ENCODE measurements around the gene GABARAP.

Gene GABARAP

DNA sequence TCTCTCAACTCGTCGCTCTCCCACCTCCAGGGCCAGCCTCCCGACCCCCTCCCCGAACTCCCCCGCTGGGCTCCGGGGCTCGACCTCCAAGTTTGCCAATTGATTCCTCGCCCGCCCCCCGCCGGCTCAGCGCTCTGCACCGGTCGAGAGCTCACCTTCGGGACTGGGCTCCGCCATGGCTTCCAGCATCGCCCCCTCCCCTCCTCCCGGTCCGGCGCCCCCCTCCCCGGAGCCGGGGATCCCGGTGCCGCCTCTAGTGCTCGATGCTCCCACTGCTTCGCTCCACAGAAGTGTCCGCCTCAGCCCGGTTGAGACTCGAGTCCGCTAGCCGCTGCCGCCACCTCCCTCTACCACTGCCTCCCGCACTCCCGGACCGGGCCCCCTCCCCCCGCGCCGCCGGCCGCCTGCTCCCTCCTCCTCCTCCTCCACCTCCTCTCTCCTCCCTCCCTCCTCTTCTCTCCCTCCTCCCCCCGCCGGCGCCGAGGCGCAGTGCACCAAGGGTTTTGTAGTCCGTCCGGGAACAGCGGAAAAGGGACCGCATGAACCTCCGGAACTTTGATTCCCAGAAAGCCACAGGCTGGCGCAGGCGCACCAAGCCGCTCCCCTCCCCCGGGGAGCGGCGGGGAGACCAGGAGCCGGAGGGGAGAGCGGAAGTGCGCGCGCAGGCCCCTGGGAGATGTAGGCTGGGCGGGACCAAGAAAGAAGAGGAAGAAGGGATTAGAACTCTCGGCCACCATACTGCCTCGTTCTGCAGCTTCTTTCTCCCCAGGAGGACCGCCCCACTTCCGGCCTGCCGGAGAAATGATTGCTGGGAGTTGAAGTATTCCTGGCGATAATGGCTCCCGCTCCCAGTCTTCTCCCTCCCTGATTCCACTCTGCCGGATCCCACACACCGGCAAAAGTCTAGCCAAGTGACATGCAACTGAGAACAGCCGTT, 2.9 kb downstream of the GABARAP start, which contains the start of gene PHF23:
TSS of gene PHF23 (minus strand) at position 367 of the 937 bp plus-strand sequence. CDS start at position 189, 178 bp downstream.
- peak; percentile 91 to 98 (median 96) for DNase-seq (ENCODE audit: low read depth in 3 of 3)

DNA sequence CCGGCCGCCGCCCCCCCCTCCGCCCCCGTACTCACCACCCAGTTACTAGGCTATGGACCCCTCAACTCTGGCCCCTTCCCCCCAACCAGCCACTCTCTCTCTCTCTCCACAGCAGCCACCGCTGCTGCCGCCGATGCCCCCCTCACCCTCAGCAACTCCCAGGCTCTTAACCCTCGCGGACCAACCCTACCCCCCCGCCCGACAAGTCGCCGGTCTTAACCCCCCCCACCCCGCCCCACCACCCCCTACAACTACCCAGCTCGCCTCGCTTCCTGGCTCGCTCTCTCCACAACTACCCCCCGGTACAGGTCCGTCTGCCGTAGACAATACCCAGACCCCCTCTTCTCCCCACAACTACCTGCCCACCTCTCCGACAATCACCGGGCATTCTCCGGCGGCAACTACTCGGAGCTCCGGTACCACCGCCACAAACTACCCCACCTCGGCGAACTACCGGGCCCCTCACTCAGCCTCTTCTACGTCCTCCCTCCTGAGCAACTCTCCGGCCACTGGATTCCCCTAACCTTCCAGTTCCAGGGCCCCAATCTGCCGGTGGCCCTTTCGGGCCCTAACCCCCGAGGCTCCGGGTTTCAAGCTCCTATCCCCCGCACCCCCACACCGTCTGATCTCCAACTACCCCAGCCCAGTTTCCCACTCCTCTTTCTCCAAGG, 3.7 kb downstream of the GABARAP start:
- DNase-seq (ENCODE audit: low read depth in 3 of 3), result no peak

DNA sequence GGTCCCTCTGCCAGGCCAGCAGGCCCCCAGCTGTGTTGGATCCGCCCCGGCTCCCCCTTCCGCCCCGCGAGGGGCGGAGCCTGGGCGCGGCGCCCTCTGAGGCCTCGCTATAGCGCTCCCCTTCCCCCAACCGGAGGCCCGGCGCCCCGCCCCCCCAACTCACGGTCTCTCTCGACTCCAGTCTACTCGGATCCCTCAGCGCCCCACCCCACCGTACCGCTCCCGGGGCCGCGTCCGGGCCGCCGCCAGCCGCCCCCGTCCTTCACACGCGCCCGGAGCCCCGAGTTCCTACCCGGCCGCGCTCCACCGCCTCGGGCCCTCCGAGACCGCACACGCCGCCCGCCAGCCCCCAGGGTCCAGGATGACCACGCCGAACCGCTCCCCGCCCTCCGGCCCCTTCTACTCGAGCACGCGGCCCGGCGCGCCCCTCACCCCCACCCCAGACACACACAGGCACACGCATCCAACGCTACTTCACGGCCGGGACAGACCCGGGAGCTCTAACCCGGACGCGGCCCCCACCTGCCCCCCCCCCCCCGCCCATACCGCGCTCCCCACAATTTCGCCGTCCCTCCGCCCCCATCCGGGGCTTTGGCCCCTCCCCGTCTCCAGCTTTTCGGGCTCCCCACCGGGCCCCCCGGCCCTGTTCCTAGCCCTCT, 4.4 kb downstream of the GABARAP start:
- DNase-seq (ENCODE audit: low read depth in 3 of 3), result peak; percentile 79 to 84 (median 79)

DNA sequence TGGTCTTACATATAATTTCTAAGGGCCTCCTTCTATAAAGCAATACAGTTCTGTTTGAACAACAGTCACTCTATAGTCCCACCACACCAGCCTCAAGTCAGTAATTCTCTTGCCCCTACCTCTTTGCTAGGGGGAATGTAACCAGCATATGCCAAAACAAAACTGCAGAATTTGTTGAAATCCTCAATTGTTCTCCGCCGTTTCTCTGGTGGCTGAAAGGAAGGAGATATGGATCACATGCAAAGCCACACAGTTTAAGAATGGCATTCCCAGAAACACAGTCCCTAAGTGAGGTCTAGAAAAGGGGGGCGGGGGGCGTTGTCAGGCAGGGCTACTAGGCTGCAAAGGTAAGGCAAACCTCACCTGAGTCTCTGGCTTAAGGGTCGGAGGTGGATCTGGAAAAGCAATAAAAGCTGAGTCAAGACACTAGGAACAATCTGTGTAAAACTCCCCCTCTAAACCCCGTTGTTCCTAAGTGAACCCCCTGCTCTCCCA, 4.9 kb downstream of the GABARAP start:
- no peak for DNase-seq (ENCODE audit: low read depth in 3 of 3)

DNA sequence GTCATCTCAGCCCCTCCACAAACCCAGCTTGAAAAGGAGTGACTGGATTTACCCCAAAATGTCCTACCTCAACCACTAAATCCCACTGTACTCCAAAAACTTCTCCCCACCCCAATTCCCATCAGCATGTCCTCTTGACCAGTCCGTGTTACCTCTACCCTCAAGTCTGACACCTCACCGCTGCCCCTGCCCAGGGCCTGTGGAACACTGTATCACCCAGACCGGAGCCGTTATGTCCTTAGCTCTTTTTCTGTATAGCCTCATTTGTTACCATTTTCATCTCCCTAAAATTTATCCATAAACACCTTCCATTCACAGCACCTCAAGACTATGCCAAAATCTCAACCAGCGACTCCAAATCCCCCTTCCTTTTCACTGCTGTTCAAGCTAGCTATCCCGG, 5.4 kb downstream of the GABARAP start:
- no peak for DNase-seq (ENCODE audit: low read depth in 3 of 3)

DNA sequence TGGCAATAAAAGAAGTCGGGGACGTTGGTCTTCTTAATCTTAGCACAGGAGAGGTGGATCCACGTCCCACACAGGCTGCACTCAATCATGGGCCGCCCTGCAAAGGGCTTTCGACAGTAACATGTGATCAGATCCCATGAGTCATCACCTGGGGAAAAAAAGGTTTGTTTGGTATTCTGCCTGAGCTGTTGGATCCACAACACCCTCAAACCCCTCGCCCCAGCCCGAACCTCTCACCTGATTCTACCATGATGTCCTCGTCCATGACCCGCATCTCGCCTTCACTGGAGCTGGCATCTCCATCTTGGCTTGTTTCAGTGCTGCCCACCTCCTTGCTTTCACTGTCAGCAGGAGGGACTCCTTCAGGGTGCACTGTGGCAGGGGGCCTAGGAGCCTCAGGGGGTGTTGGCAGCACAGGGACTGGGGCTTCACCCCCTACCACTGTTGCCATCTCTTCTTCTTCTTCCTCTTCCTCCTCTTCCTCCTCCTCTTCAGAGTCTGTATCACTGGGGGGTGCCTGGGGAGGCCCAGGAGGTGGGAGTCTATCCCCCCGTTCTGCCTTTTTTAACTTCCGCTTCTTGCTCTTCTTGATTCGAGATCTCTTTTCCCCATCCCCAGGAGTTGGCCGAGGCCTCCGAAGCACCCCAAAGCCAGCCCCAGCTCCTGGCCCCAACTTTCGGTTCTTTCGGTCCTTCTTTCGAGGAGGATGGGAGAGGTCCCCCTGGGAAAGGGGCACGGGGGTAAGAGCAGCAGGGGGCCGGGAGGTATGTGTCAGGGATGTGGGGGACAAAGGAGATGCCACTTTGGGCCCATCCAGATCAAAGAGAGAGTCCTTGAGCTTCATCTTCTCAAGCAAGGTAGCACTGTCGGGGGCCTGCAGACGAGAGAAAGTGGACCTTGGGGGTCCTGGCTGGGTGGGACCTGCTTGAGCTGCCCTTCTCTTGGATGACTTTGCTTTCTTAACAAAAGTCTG, 6.3 kb downstream of the GABARAP start:
- DNase-seq (ENCODE audit: low read depth in 3 of 3), result no peak

DNA sequence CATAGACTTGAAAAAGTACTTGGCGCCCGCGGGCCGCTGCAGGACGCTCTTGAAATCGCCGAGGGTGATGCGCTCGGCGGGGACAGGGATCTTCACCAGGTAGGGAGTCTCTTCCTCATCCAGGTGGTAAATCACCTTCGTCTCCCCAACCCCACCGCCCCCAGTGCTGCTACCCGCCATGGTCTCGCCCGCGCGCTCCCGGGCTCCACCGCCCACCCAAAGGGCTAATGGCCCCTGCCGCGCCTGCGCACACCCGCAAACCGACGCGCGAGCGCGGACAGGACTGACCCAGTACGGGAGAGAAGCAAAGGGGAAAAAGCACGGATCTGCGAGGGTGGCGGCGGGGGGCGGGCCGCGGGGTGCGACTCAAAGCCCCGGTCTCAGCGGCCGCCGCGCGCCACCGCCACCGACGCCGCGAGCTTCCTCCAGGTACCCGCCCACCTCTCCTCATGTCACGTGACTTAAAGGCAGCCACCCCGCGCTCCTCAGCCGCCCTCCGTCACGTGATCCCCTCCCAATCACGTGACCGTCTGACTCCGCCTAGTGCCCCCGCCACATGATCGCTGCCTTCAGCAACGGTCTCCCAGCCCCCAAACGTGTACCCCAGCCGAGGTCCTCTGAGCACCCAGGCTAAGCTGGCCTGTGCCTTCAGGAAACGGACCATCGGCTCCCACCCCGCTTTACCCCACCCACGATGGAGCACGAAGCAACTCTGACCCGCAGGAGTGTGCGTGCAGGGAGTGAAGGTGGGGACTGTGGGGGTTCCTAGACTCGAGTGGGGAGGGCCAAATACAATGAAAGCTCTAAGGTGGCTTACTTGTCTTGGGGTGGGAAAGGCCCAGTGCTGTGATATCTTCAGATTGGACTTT, 7.9 kb downstream of the GABARAP start, which contains the start of gene DVL2:
TSS of gene DVL2 (minus strand) at position 435 of the 869 bp plus-strand sequence. CDS start at position 180, 255 bp downstream.
- peak; percentile 92 for DNase-seq (ENCODE audit: low read depth in 3 of 3)

DNA sequence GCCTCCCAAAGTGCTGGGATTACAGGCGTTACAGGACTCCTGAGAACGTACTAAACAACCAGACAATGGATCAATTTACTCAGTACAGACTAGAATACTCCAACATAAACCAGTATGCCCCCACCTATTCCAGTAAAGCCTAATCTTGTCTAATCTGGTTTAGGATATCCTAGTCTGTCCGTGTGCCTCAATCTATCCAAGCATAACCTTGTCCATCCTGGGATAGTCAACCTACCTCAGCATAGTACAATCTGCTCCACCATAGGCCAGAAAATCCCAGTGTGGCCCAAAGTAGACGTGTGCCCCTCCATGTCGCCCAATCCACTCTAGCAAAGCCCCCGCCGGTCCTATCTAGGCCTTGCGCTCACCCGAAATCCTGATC, 8.6 kb downstream of the GABARAP start:
- no peak for DNase-seq (ENCODE audit: low read depth in 3 of 3)

DNA sequence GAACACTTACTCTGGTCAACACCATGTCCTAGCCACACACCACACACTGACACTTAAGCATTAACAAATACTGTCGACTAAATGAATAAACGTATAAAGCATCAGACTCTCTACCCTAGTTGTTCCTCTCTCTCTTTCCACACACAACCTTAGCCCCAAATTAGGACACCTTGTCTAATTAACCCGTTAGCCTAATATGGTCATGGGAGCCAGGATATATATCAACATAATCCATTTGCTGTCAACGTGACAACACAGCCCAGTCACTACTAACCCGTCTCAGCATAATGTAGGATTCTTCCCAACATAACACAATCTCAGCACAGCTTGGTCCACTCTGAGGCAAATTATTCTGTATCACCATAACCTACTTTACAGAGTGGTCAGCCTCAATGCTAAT, 10.1 kb downstream of the GABARAP start:
- no peak for DNase-seq (ENCODE audit: low read depth in 3 of 3)

DNA sequence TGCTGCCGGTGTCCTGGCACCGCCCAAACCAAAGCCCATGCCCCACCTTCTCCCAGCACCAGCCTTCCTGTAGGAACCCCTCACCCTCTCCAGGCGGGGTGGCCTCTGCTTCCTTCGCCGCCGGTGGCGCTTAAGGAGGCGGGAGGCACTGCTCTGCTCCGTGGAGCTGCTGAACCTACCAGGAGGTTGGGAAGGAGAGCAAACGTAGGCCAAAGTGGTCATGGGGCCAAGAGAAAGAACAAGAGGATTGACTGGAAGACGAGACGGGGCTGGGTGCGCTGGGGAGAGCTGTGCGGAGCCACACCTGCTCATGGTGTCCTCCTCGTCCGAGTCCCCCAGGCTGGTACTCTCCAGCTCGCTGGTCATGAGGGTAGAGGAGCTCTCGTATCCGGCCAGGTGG, 12.7 kb downstream of the GABARAP start:
- no peak for DNase-seq (ENCODE audit: low read depth in 3 of 3)

DNA sequence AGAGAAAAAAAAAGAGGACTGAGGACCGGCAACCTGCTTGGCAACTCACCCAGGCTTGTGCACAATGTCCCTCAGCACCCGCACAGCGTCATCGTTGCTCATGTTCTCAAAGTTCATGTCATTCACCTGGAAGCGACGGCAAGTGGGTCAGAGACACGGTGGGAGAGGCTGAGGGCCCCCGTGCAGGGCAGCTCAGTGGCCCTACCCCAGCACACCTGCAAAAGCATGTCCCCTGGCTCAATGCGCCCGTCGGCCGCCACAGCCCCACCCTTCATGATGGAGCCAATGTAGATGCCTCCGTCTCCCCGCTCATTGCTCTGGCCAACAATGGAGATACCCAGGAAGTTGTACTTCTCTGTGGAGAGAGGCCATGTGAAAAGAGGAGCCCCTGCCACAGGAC, 13.3 kb downstream of the GABARAP start:
- no peak for DNase-seq (ENCODE audit: low read depth in 3 of 3)

DNA sequence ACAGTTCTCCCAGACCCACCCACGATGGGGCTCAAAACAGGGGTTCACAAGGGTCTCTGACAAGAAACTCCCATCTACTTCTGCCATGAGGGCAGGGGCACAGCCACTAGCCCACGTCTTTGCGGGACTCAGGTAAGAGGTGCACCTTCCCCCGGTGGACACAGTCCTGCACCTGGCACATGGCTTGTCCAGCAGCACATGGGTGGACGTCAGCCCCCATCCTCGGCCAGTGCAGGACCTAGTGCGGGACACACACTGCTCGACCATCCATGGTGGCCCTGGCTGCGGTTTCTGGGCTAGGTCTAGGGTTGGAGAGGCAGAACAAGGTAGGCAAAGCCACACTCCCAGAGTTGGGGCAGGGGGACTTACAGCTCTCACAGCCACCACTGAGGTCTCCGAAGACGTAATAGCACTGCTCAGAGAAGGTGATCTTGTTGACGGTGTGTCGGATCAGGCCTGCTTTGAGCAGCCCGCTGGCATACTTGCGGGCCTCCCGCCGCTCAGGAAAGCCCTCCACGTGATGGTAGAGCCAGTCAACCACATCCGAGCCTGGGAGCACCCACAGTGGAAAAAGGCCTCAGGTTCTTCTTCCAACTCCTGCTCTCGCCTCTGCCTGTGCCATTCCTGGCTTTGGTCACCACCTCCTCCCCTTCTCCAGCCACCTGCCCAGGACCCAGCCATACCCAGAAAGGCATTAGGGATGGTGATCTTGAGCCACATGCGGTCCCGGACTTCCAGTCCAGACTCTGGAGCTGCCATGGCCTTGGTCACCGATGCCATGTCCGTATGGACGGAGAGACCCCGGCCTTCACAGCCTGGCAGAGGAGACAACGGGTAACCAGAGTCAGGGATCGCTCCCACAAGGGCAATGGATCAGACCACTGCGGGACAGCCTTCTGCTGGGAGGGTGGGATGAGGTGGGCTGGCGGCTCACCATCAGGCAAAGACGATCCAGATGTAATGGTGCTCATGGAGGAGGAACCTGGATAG, 15.2 kb downstream of the GABARAP start:
- no peak for DNase-seq (ENCODE audit: low read depth in 3 of 3)

DNA sequence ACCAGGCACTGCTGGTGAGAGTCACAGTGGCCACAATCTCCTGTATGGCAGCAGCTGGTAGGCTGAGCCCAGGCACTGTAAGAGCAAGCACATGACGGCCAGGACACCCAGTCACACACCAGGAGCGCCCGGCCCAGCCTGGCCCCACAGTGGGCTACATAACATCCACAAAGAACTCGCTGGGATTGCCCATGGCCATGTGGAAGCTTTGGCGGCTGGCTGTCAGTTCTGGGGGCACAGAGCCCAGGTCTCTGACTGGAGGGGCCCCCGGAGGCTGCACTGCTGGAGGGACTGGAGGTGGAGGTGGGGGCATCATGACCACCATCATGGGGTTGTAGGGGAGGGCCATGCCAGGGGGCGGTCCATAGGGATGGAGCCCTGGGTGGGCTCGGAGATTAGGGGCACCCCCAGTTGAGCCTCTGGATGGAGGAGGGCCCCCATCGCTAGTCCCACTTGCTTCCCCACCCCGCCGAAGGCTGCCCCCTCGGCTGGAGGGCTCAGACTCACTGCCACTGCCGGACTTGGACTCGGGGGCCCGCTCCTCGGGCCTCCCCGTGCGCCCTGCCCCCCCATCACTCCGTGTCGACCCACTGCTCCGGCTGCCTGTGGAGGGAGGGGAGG, 16.4 kb downstream of the GABARAP start:
- DNase-seq (ENCODE audit: low read depth in 3 of 3), result no peak

DNA sequence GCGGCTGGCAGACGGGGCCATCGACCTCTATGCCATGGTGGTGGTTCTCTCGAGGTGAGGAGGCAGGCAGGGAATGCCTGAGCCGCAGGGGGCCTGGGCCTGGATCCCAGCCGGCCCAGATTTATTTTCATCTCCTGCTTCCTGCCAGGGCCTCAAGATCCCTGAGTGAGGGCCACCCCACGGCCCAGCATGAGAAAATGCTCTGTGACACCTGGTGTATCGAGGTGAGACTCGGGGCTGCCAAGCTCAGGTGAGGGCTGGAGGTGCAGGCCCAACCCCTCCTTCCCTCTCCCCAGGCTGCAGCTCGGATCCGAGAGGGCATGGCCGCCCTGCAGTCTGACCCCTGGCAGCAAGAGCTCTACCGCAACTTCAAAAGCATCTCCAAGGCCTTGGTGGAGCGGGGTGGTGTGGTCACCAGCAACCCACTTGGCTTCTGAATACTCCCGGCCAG, 17.6 kb downstream of the GABARAP start:
- DNase-seq (ENCODE audit: low read depth in 3 of 3), result no peak

DNA sequence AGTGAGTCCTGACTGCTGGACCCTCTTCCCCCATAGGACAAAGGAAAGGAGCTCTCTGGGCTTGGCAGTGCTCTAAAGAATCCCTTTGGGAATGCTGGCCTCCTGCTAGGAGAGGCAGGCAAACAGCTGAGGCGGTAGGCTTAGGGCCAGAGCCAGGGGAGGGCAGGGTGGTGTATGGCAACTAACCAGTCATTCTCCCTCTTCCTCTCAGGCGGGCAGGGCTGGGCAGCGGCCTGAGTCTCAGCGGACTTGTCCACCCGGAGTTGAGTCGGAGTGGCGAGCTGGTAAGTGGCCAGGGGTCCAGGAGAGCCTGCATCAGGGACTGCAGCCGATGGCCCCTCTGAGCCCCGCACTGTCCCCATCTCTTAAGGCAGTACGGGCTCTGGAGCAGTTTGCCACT, 18.1 kb downstream of the GABARAP start:
- no peak for DNase-seq (ENCODE audit: low read depth in 3 of 3)

DNA sequence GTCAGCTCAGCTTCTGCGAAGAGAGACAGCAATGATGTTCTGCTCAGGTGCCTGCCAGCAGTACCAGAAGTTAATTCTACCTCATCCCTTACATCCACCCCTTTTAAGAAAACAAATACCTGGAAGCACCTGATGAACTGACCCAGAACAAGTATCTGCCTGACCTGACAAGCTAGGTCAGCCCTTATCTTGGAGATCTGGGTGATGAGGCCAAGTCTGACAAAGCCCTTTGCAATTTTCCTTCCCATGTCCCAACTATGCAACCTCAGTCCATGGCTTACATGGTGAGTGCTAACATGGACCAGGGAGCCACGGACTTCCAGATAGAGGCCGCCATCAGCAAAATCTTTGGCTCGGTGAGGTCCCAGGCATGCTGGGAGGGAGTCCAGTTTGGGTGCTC, 18.9 kb downstream of the GABARAP start:
- no peak for DNase-seq (ENCODE audit: low read depth in 3 of 3)

DNA sequence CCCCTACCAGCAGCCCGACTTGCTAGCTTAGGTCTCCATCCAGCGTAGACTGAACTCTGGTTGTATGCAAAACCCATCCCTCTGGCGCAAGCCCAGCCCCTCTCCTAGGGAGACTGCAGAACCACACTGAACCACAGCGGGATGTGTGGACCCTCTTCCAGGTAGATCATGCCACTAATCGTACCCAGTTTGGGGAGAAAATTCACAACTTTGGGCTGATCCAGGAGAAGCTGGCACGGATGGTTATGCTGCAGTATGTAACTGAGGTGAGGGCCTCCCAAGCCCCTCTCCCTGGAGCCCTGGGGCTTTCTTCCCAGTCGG, 19.3 kb downstream of the GABARAP start:
- DNase-seq (ENCODE audit: low read depth in 3 of 3), result no peak
